B cell (primary cell): ENCODE data around the gene COL26A1. TPM values are rescaled to one million over a fixed set of nuclear protein-coding genes. Genes with fewer than 3 reads are reported as not detected.
"Not testable (repeated sequence)": the region's sequence is repeated elsewhere in the genome, so short reads cannot be mapped to it uniquely, and the experiment has no call there.

Experiments
- ATAC-seq: fragments of 200-7000 bp; cut with Tn5 transposase; one replicate; pipeline ENCODE4 v1.10.0; 2021; ENCODE audit warnings: low read depth, mild to moderate bottlenecking, moderate number of reproducible peaks, moderate library complexity
- CTCF ChIA-PET: fragments of 350-600 bp; sonication (Branson Sonifier 250); formaldehyde crosslinking; loops from one replicate; lab custom pipeline; 2021; ENCODE audit warnings: antibody characterized with exemption, inconsistent platforms; lab: Charles Lee
- POLR2A ChIA-PET: fragments of 350-600 bp; sonication (Branson Sonifier 250); formaldehyde crosslinking; loops from one replicate; lab custom pipeline; 2021; ENCODE audit warnings: antibody characterized with exemption; lab: Charles Lee
- DNase-seq: peaks from one replicate; pipeline ENCODE4 v3.0.0; 2013
- H2AFZ ChIP-seq: 2 replicates; pipeline ENCODE4 v1.6.1; 2012; ENCODE audit warnings: mild to moderate bottlenecking, low read depth, low read length; ENCODE audit not compliant: insufficient read depth, poor library complexity, severe bottlenecking
- H3K27ac ChIP-seq, 2 donors: 1 replicate in 1 of 2; 2 replicates in 1 of 2; pipeline ENCODE4 v1.5.1; 2012 to 2013; ENCODE audit warnings: low read length in 2 of 2, mild to moderate bottlenecking in 2 of 2, moderate library complexity in 1 of 2
- H3K27me3 ChIP-seq, 4 experiments: fragments of 200-600 bp in 1 of 4; sonication (generic) in 1 of 4; replicated peaks in 1 of 4; 1 replicate in 2 of 4; 2 replicates in 2 of 4; pipeline versions ENCODE4 v1.6.1 to v1.7.0; 2013 to 2016; ENCODE audit warnings: low read length in 3 of 4, mild to moderate bottlenecking in 2 of 4, mixed read lengths in 1 of 4, moderate library complexity in 1 of 4; ENCODE audit not compliant: insufficient read depth in 4 of 4, control insufficient read depth in 3 of 4; ENCODE audit errors: control extremely low read depth in 1 of 4
- H3K36me3 ChIP-seq, 2 experiments: replicated peaks in 1 of 2; 1 replicate in 1 of 2; 2 replicates in 1 of 2; pipeline versions ENCODE4 v1.6.1 to v1.7.1; 2013; ENCODE audit warnings: low read length in 1 of 2; ENCODE audit not compliant: insufficient read depth in 2 of 2, control insufficient read depth in 1 of 2; ENCODE audit errors: control extremely low read depth in 1 of 2, extremely low read depth in 1 of 2
- H3K4me1 ChIP-seq, 2 donors: fragments of 200-600 bp in 1 of 2; sonication (generic) in 1 of 2; 1 replicate in 1 of 2; 2 replicates in 1 of 2; pipeline versions ENCODE4 v1.5.1 to v1.6.1; 2013 to 2017; ENCODE audit warnings: low read length in 2 of 2; ENCODE audit not compliant: control insufficient read depth in 2 of 2, insufficient read depth in 2 of 2
- H3K4me2 ChIP-seq: replicated peaks from 2 replicates; pipeline ENCODE3; 2012; ENCODE audit warnings: mild to moderate bottlenecking, low read depth, low read length; ENCODE audit not compliant: poor library complexity, severe bottlenecking
- H3K4me3 ChIP-seq, 5 experiments: fragments of 200-600 bp in 1 of 5; sonication (generic) in 1 of 5; 1 replicate in 3 of 5; 2 replicates in 2 of 5; pipeline versions ENCODE4 v1.5.1 to v1.7.0; 2011 to 2016; ENCODE audit warnings: low read length in 4 of 5, mild to moderate bottlenecking in 4 of 5, low read depth in 2 of 5, control low read depth in 1 of 5, moderate library complexity in 1 of 5; ENCODE audit not compliant: insufficient read depth in 1 of 5; ENCODE audit errors: control extremely low read depth in 1 of 5, extremely low read depth in 1 of 5
- H3K79me2 ChIP-seq: fragments of 200-600 bp; sonication (generic); one replicate; pipeline ENCODE4 v1.6.0; 2016; ENCODE audit warnings: low read length; ENCODE audit not compliant: control insufficient read depth, insufficient read depth
- H3K9ac ChIP-seq: fragments of 200-600 bp; sonication (generic); 2 replicates; pipeline ENCODE4 v1.6.1; 2017; ENCODE audit warnings: mild to moderate bottlenecking, low read length, moderate library complexity
- H3K9me3 ChIP-seq, 3 donors: one replicate each; pipeline versions ENCODE4 v1.6.1 to v1.7.1; 2013; ENCODE audit warnings: low read length in 2 of 3; ENCODE audit not compliant: control insufficient read depth in 2 of 3, insufficient read depth in 1 of 3; ENCODE audit errors: control extremely low read depth in 1 of 3
- H4K20me1 ChIP-seq: 2 replicates; pipeline ENCODE4 v1.6.0; 2012; ENCODE audit warnings: mild to moderate bottlenecking, low read length; ENCODE audit not compliant: insufficient read depth, control insufficient read depth, poor library complexity, severe bottlenecking
- H3K27ac Mint-ChIP-seq: one replicate; pipeline ENCODE4 v1.8.0; 2021; ENCODE audit warnings: mixed read lengths
- H3K27me3 Mint-ChIP-seq: one replicate; pipeline ENCODE4 v1.8.0; 2021; ENCODE audit warnings: mixed read lengths
- H3K4me1 Mint-ChIP-seq: one replicate; pipeline ENCODE4 v1.8.0; 2021; ENCODE audit warnings: mixed read lengths
- H3K4me3 Mint-ChIP-seq: one replicate; pipeline ENCODE4 v1.8.0; 2021; ENCODE audit warnings: mixed read lengths
- H3K9me3 Mint-ChIP-seq: one replicate; pipeline ENCODE4 v1.8.0; 2022; ENCODE audit warnings: mixed read lengths; ENCODE audit not compliant: insufficient read depth
- CTCF ChIP-seq: fragments of 200-600 bp; IDR thresholded peaks from one replicate; pipeline ENCODE4 v1.8.0; 2022; ENCODE audit warnings: antibody characterized with exemption, mild to moderate bottlenecking
- WGBS: methylation state at CpG from one replicate; pipeline ENCODE4 v1.1.5; 2013; ENCODE audit warnings: missing lambda C conversion rate; ENCODE audit not compliant: insufficient coverage; 5-methylcytosine and 5-hydroxymethylcytosine counted together
- intact Hi-C: fragments of 100-400 bp; cut with micrococcal nuclease; formaldehyde crosslinking; loops from one replicate; pipeline ENCODE4 v1.10.0; 2022
- polyA plus RNA-seq: library from polyadenylated mRNA; depleted of rRNA; stranded (reverse); fragments of >200 nt; gene quantifications from 2 replicates; pipeline ENCODE4 v1.2.3, GENCODE V29; 2012
- total RNA-seq, 2 donors: library from RNA; stranded (reverse); fragments of 120-200 nt in 1 of 2; gene quantifications; 1 replicate in 1 of 2; 2 replicates in 1 of 2; pipeline versions ENCODE4 v1.2.3 to v1.2.4, GENCODE V29; 2013 to 2022

Gene COL26A1
- total and polyA plus RNA-seq, 2 donors (not counting 1 experiment from before 2014, with no cell fraction given) = not detected

DNA sequence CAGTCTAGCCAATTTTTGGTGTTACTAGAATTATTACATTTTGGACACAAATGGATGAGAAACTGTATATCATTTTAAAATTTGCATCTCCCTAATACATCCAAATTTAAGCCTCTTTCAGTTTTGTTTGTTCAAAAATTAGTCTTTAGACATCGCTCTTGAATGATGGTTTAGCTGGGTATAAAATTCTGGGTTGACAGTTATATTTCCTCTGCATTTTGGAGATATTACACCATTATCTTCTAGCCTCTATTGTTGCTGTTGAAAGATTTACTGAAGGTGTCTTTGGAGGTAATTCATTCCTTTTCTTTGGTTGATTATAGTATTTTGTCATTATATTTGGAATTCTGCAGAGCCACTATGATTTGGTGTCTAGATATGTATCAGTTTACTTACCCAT lies 116.5 kb downstream of the COL26A1 start:
- H3K4me1 Mint-ChIP-seq = no peaks in the 10 kb centered on the region
- peaks cover 25% of the 10 kb centered on the region for H3K27me3 Mint-ChIP-seq
- Histone ChIP-seq H3K4me3 (no peak overlapping the region), H4K20me1 (no peaks in the 10 kb centered on the region), H3K4me2 (no peak overlapping the region), H3K4me1 (no peaks in the 10 kb centered on the region), H3K36me3 (no peaks in the 10 kb centered on the region), H2AFZ (no peak overlapping the region), H3K9ac (no peak overlapping the region), H3K27me3 (no peaks in the 10 kb centered on the region), H3K9me3 (peaks cover 5 to 27% (median 8%) of the 10 kb centered on the region in 3 donors), H3K27ac (no peak overlapping the region), H3K79me2 (no peaks in the 10 kb centered on the region)
- no peak overlapping the region for H3K4me3 Mint-ChIP-seq
- ChIA-PET CTCF (no interaction called here), POLR2A (no interaction called here)
- DNase-seq = no peak
- WGBS = no CpG with 5 or more reads among the region's 1 CpG
- intact Hi-C loops = no loop called here
- H3K9me3 Mint-ChIP-seq = peaks cover 18% of the 10 kb centered on the region
- no peak for ATAC-seq
- TF ChIP-seq CTCF = no peak
- no peak overlapping the region for H3K27ac Mint-ChIP-seq

DNA sequence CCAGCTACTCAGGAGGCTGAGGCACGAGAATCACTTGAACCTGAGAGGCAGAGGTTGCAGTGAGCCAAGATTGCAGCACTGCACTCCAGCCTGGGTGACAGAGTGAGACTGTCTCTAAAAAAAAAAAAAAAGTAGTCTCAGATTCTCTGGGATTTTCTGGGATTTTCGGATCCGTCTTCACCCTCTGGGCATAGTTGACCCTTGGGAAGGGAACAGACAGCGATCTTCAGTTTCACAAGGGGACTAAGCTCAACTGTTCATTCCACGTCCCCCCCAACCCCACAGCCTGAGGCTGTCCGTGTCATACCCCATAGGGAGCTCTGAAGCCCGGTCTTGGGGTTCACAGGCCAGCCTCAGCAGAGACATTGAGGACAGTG lies 123.4 kb downstream of the COL26A1 start:
- H3K4me1 ChIP-seq, POLR2A ChIA-PET, intact Hi-C loops, ATAC-seq, DNase-seq, CTCF ChIA-PET, H4K20me1 ChIP-seq, H3K27me3 ChIP-seq, H3K27ac ChIP-seq, H3K9me3 Mint-ChIP-seq, H3K9ac ChIP-seq, H3K36me3 ChIP-seq, H3K9me3 ChIP-seq, H2AFZ ChIP-seq, H3K4me1 Mint-ChIP-seq, H3K27ac Mint-ChIP-seq, H3K4me2 ChIP-seq, H3K4me3 ChIP-seq, H3K79me2 ChIP-seq, H3K4me3 Mint-ChIP-seq: not testable (repeated sequence)
- WGBS = 82% methylated on average over 6 of the region's 7 CpGs
- H3K27me3 Mint-ChIP-seq = peaks cover 25% of the 10 kb centered on the region
